ENCODE measurements around the gene SPDYC.

Gene SPDYC

GRCh38 chr11:65170058-65170534 lies at the start of gene SPDYC:
SPDYC (plus strand) TSS chr11:65170233; CDS start chr11:65171358, 1,125 bp downstream.
- no peak for DNase-seq

- DNase-seq = no peak
These were observed 49.2 kb upstream of the SPDYC start for GRCh38 chr11:65120831-65121230.

GRCh38 chr11:65121447-65121864 lies 48.6 kb upstream of the SPDYC start:
- DNase-seq = no peak

DNA sequence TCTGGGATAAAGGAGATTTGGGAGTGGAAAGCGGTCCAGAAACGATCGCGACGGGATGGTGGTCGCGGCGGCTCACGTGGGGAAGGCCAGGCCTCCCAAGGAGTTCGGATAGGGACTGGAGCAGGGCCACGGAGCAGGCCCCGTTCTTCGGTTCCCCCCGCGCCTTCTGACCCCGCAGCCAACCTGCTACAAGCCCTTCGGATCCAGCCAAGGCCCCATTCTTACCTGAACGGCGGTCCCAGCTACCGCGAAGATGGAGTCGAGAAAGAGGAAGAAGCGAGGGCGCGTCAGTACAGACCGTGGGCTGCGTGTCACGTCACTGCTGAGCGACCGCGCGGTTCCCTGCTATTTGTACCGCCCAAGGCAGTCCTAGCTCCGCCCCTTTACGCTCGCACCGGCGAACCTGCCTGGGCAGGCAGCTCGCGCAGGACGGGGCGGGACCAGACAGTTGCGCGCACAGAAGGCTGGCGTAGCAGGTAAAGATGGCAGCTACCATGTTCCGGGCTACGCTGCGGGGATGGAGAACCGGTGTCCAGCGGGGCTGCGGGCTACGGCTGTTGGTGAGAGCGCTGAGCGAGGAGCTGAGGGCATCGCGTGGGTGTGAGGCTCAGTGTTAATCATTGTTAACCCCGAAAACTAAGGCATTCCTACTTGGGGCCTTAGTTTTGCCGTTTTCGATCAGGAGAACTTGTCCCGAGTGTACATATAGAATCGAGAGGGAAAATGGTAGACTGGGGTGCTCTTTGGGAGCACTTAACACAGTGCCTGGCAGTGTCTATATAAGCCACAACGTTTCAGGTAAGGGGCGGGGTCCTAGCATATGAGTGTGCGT lies 48.0 kb upstream of the SPDYC start, which contains the start of the genes FAU and MRPL49:
Gene FAU (minus strand): TSS at position 270 of the 832 bp plus-strand sequence. CDS start 321 bp downstream, outside the sequence.
Gene MRPL49 (plus strand): TSS at position 457 of the 832 bp plus-strand sequence. CDS start 26 bp downstream, at position 483.
- peak; percentile 95 for DNase-seq

GRCh38 chr11:65124480-65125196 lies 45.4 kb upstream of the SPDYC start:
- no peak for DNase-seq

- no peak for DNase-seq
These were observed 44.6 kb upstream of the SPDYC start for GRCh38 chr11:65125197-65126056.

DNA sequence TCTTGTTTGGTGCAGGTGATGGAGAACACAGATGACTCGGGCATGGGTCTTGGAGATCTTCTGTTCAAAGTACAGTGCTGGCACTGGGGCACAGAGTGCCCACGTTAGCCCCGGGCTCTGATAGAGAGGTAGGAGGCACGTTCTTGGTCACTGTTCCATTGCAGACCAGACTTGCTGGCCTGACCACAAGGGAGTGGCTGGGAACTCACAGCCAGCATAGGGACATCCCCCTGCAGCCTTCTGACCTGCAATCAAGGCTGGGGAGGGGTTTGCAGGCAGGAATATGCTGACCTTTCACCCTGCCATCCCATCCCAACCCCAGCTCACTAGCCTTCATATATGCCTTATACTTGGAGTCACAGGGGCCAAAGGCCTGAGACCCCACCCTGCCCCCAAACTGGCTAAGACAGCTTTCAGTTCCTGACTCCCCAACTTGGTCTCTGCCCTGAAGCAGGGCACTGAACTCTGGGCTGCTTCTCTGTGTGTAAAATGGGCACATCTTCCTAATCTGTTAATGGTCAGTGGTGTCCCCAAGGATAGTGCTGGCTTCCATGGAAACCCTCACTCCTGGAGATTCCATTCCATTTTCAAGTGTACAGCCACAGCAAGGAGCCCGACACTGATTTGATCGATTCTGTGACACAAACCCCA lies 43.3 kb upstream of the SPDYC start:
- no peak for DNase-seq

DNA sequence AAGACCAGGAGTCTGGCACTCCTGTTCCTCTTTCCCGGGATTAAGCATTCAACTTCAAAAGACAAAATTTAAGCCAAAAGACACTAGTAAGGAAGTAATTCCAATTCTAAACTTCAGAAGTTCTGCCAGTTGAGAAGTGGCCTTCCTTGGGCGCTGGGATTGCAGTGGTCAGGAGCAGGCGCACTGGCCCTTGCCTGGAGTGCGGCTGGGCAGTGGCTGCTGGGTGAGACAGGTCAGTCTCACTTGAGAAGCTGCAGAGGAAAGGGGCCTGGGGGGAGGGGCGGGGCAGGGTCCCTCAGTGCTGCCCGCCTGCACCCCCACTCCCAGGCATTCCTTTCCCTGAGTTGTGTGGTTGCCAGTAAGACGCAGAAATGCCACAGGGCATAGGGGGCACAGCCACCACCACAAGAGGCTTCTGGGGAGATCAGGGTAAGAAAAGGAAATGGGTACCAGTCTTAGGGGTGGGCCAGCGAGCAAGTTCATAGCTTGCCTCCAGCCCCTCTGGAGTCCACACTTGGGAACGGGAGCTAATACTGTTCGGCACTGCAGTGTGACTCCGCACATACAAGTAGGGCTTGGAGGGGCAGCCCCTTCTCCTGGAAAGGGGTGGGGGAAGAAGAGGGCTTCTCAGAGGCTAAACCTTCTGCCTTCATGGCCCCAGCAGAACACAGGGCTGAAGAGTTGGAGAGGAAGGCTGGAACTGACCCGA lies 42.4 kb upstream of the SPDYC start:
- DNase-seq = no peak

- no peak for DNase-seq
These were observed 41.6 kb upstream of the SPDYC start for GRCh38 chr11:65128182-65129145.

DNA sequence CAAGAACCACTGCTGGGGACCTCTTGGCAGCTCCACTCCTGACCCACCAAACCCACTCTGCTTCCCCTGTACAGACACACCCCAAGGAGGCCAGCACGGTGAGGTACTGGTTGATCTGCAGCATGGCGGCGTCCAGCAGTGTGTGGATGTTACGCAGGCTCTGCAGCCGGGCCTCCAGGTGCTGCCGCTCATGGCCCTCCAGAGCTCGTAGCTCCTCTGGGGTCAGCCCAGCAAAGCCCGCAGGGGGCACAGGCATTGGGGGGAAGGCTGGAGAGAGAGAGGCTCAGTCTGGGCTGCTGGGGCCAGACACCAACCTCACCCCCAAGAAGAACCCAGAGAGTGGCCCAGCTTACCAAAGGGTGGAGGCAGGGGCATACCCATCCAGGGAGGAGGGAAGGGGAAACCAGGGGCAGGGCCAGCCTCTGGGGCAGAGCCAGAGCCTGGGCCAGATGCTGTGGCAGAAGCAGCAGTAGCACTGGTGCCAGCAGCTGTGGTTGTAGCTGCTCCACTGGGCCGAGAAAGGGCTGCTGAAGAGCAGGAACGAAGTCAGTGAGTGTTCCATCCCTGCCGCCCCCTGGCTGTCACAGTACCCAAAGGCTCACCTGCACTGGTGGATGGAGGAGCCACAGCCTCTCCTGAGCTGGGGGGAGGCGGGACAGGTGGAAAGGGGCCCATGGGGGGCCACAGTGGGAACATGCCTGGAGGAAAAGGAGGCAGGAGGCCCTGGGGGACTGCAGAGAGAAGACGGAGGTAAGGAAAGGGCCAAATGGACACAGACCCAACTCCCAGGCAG lies 40.2 kb upstream of the SPDYC start:
- no peak for DNase-seq

DNA sequence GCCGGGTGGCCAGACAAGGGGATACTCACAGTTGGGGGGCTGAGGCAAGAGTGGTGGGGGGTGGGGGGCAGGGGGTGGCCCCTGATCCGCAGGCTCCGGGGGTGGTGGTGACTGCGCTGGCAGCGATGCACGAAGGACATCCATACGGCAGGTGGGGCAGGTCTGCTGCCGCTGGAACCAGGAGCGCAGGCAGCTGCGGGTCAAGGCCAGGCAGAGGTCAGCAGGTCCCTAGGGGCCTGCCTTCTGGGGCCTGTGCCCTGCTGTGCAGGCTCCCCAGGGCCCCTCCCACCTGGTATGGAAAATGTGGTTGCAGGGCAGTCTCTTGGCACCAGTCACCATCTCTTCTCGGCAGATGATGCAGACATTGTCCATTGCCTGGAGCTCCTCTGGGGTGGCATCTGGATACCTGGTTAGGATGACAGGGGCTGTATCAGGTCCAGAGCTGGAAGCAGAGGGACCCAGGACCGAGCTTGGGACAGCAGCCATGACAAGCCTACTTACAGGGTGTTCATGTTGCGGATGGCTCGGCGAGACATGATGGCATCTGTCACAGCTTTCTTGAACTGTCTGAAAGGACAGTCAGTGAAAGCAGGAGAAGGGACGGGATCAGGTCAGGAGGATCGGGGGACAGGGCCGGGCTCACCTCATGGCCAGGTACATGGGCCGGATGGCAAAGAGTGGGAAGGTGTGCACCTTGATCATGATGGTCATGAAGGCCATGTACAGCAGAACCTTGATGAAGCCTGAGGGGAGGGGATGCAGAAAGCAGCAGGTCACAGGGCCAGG lies 39.2 kb upstream of the SPDYC start:
- no peak for DNase-seq

GRCh38 chr11:65131417-65131776 lies 38.6 kb upstream of the SPDYC start:
- no peak for DNase-seq

DNA sequence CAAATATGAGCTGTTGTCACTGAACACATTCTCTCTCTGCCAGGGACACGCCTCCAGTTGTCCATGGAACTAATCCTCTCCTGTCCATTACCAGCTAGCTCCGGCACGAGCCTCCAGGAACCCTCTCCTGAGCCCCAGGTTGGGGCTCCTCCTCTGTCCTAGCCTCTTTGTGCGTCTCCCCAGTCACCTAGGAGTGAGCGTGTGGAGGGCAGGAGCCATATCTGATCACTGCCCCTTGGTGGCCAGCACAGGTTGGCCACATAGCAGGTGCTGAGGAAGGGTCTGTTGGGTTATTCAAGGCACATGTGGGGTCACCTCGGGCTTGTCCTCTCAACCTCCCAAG lies 38.2 kb upstream of the SPDYC start:
- no peak for DNase-seq

GRCh38 chr11:65132238-65132987 lies 37.6 kb upstream of the SPDYC start:
- DNase-seq = no peak

DNA sequence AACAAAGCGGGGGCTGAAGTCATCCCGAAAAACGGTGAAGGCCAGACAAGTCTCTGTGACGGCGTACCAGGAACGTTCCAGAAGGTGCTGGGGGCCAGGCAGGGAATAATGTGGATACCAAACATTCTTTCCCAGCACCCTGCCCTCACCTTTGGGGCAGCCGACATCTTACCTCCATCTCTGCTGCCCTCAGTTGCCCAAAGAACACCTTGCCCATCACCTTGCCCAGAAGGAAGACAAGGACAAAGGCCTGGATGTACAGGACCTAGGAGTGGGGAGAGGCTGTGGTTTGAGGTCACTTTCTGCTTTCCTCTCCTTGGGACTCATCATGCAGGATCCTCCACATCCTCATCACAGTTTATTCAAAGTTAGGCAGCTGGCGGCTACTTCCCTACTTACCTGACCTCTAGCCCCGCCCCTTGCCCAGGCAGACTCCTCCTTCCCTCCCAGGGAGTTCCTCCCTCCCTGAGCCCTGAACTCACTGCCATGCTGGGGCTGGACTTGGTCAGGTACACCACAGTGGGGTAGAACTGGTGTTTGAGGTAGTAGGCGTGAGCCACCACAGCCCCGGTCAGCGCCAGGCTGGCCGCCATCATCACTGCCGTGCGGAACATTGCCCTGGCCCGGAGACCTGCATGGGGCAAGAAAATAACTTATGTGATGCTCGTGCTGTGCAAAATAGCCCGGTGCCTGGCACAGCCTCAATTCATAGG lies 36.9 kb upstream of the SPDYC start:
- no peak for DNase-seq

DNA sequence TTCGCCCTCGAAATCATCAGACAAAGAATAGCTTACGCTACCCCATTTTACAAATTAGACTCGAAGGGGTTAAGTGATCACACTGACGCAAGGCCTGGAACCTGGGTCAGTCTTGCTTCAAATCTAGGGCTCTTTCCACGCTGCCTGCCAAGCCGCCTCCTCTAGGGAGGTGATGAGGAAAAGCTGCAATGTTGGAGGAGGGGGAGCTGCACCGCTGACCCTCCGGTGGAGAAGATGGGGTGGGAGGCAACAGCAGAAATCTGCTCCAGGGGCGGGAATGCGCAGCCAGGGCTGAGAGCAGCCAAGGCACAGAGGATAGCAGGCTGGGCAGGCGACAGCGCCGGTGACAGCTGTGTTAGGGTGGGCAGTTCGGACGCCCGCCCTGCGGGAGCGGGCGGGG lies 36.3 kb upstream of the SPDYC start:
- no peak for DNase-seq

DNA sequence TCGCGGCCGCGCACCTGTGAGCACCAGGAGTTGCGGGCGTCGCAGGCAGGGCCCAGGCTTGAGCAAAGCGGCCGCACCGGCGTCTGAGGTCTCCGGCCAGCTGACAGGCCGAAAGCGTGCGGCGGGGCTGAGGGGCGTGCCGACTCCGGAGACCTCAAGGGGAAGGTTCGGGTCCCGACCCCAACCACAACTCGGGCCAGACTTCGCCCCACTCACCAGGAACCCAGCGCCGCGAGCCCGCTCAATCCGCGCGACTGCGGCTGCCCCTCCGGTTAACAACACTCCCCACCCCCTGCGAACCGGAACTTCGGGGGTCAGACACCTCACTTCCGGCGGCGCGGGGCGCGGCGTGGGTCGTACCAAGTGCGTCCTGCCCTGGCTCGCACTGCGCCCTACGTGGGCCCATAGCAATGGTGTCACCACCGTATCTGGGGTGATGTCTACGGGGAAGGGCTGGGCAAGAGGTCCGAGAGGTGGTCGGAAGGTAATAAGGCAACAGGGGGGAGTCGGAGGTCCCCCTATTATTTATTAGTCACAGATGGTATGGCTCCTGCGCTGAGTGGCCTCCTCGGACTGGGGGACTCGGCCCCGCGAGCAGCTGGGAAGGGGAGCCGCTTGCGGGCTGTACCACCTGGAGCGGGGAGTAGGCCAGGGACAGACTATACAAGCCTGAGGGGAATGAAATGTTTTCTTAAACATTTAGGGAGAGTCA lies 35.6 kb upstream of the SPDYC start, which contains the start of gene SYVN1:
Gene SYVN1 (minus strand): TSS at position 280 of the 712 bp plus-strand sequence. CDS start 918 bp downstream, outside the sequence.
- DNase-seq = peak; percentile 69

Measured in NCI-H2107 (cell line).